Thyroid gland (tissue), 4 donors: ENCODE measurements around the gene PALM. TPM values are rescaled to one million over a fixed set of nuclear protein-coding genes. Genes with fewer than 3 reads are reported as not detected.

Experiments
- DNase-seq, 2 donors: peaks; one replicate each; pipeline ENCODE4 v3.0.0-alpha.2; 2019
- H3K27ac ChIP-seq, 3 donors: fragments of 200-600 bp; sonication (generic); 1 replicate in 2 of 3; 2 replicates in 1 of 3; pipeline ENCODE4 v1.5.1; 2016 to 2019; ENCODE audit warnings: mild to moderate bottlenecking in 1 of 3, moderate library complexity in 1 of 3
- H3K27me3 ChIP-seq: fragments of 200-600 bp; sonication (generic); one replicate; pipeline ENCODE4 v1.5.1; 2019
- H3K36me3 ChIP-seq, 2 donors: fragments of 200-600 bp; sonication (generic); one replicate each; pipeline ENCODE4 v1.5.1; 2016 to 2019
- H3K4me1 ChIP-seq, 2 donors: fragments of 200-600 bp; sonication (generic); one replicate each; pipeline ENCODE4 v1.5.1; 2017 to 2019
- H3K4me3 ChIP-seq, 3 donors: fragments of 200-600 bp; sonication (generic); replicated peaks in 1 of 3; 1 replicate in 2 of 3; 2 replicates in 1 of 3; pipeline ENCODE4 v1.5.1; 2016; ENCODE audit warnings: mild to moderate bottlenecking in 1 of 3
- H3K9me3 ChIP-seq: fragments of 200-600 bp; sonication (generic); one replicate; pipeline ENCODE4 v1.5.1; 2017
- CTCF ChIP-seq, 6 experiments: fragments of 200-600 bp in 3 of 6; fragments of 450-650 bp in 3 of 6; sonication (generic) in 3 of 6; IDR thresholded peaks; one replicate each; pipeline ENCODE4 v1.5.1; 2016 to 2019; ENCODE audit warnings: antibody characterized with exemption in 6 of 6, mild to moderate bottlenecking in 2 of 6, inconsistent platforms in 1 of 6, moderate library complexity in 1 of 6
- POLR2A ChIP-seq, 2 donors: fragments of 450-650 bp; IDR thresholded peaks; one replicate each; pipeline ENCODE4 v1.6.1; 2017; ENCODE audit warnings: antibody characterized with exemption in 2 of 2, mild to moderate bottlenecking in 2 of 2, moderate library complexity in 1 of 2
- WGBS, 2 donors: methylation state at CpG; one replicate each; pipeline ENCODE4 v1.1.5; 2017; 5-methylcytosine and 5-hydroxymethylcytosine counted together
- intact Hi-C: fragments of 100-400 bp; cut with DNase I; formaldehyde crosslinking; loops from one replicate; pipeline ENCODE4 v1.15.1; 2023
- total RNA-seq, 4 donors: library from RNA; depleted of rRNA; stranded (reverse); fragments of >200 nt; gene quantifications; one replicate each; pipeline ENCODE4 v1.2.3, GENCODE V29; 2016

The PALM gene
- total RNA-seq, 4 donors from 2014 or later: 18.9 to 45.5 (median 27.7) TPM

DNA sequence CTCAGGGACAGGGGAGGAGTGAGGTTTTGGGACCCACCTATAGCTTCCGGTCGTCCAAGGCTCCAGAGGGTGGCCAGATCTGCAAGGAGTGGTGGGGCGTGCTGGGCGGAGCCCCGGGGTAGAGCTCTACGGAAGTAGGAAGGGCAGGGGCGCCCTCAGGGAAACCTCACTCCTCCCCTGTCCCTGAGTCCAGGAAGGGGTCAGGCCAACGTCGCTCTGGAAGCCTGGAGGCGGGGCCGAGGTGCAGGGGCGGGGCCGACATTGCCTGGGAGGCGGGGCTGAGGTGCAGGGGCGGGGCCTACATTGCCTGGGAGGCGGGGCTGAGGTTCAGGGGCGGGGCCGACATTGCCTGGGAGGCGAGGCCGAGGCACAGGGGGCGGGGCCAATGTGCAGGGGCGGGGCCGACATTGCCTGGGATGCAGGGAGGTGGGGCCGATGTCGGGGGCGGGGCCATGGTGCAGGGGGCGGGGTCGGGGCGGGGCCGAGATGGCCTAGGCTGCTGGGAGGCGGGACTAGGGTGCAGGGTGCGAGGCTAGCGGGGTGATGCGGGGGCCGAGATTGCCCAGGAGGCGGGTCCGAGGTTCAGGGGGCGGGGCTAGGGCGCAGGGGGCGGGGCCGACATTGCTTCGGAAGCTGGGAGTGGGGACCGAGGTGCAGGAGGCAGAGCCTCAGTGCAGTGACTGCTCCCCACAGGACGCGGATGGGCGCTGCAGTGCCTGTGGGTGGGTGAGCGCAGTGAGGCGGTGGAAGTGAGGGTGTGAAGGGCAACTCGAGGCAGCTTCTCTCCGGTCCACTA is 4.9 kb upstream of the PALM start:
- H3K27ac ChIP-seq: peak overlapping the region in 1 of 3 donors; percentile 20
- peak; percentile 66 for DNase-seq
- H3K27me3 ChIP-seq: no peaks in the 10 kb centered on the region
- intact Hi-C loops: no loop called here
- H3K4me3 ChIP-seq: no peak overlapping the region
- H3K36me3 ChIP-seq: no peaks in the 10 kb centered on the region
- H3K4me1 ChIP-seq: peaks cover 4 to 30% of the 10 kb centered on the region in 2 donors
- 9 to 10% methylated on average over 20 to 24 of the region's 50 CpGs for WGBS, 2 donors
- TF ChIP-seq CTCF (IDR thresholded peaks at IDR 0.05) (peak in 2 of 6 experiments; percentile 4 to 14), POLR2A (IDR thresholded peaks at IDR 0.05) (peak in 1 of 2 donors; percentile 65)
- H3K9me3 ChIP-seq: no peaks in the 10 kb centered on the region

GRCh38 chr19:704447-704741 is 4.3 kb upstream of the PALM start:
- Histone ChIP-seq H3K27me3 (no peaks in the 10 kb centered on the region), H3K9me3 (no peaks in the 10 kb centered on the region), H3K4me1 (peaks cover 5 to 30% of the 10 kb centered on the region in 2 donors), H3K4me3 (no peak overlapping the region), H3K36me3 (no peaks in the 10 kb centered on the region), H3K27ac (peak overlapping the region in 1 of 3 donors; percentile 20)
- peak; percentile 91 to 94 for DNase-seq
- intact Hi-C loops: no loop called here
- WGBS, 2 donors: 14 to 17% methylated on average over 14 of the region's 14 CpGs
- TF ChIP-seq CTCF (IDR thresholded peaks at IDR 0.05) (peak in 1 of 6 experiments; percentile 0), POLR2A (IDR thresholded peaks at IDR 0.05) (no peak)

DNA sequence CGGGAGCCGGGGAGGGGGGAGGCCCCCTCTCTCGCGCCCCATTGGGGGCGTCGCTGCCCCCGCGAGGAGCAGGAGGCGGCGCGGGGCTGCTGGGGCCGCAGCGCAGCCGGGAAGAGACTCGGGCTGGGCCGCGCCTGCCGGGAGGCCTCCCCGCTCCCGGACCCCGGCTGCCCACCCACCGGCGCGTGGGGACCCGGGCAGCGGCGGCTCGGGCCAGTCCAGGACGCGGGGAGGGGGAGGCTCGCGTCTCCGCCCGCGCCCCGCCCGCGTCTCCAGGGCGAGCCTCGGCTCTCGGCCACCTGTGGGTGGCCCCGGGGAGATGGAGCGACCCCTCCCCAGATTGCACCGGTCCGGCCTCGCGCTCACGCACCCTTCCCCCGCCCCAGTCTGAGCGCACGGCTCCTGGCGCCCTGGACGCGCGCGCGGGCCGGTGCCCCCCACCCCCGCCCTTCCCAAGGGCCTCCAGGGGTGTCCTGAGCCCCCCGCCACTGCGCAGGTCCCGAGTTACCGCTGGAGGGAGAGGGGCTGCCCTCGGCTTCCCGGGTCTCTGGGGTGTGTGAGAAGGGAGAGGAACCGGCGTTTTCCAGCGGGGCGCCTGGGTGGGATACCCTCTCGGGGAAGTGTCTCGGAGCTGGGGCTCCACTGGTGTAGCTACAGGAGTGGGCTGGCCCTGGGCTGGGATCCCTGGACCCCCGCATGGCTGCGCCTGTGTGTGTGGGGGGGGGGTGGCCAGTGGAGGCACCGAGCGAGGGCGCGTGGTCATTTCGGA is 645 bp downstream of the PALM start:
- intact Hi-C loops: no loop called here
- Histone ChIP-seq H3K9me3 (no peaks in the 10 kb centered on the region), H3K27me3 (no peaks in the 10 kb centered on the region), H3K4me1 (peaks cover 10 to 34% of the 10 kb centered on the region in 2 donors), H3K36me3 (no peaks in the 10 kb centered on the region), H3K4me3 (peak overlapping the region in 2 of 3 donors; percentile 7 to 68), H3K27ac (peak overlapping the region; percentile 49 to 77 (median 74))
- no peak for DNase-seq
- TF ChIP-seq CTCF (IDR thresholded peaks at IDR 0.05) (no peak), POLR2A (IDR thresholded peaks at IDR 0.05) (no peak)
- 0 to 20% methylated on average over 1 to 6 of the region's 78 CpGs for WGBS, 2 donors

GRCh38 chr19:709965-710571 is 1.3 kb downstream of the PALM start:
- TF ChIP-seq CTCF (IDR thresholded peaks at IDR 0.05): no peak
- no peak for TF ChIP-seq POLR2A (IDR thresholded peaks at IDR 0.05)
- DNase-seq: peak in 1 of 2 donors; percentile 19
- Histone ChIP-seq H3K27me3 (no peaks in the 10 kb centered on the region), H3K36me3 (no peaks in the 10 kb centered on the region), H3K27ac (peak overlapping the region; percentile 49 to 77 (median 74)), H3K9me3 (no peaks in the 10 kb centered on the region), H3K4me1 (peaks cover 7 to 27% of the 10 kb centered on the region in 2 donors), H3K4me3 (peak overlapping the region in 1 of 3 donors; percentile 68)
- intact Hi-C loops: no loop called here
- WGBS, 2 donors: 40 to 52% methylated on average over 7 to 16 of the region's 27 CpGs
